Measurements from ENCODE around the gene ZNF428. TPM values are rescaled to one million over a fixed set of nuclear protein-coding genes. Genes with fewer than 3 reads are reported as not detected.
"Not testable (repeated sequence)": the region's sequence is repeated elsewhere in the genome, so short reads cannot be mapped to it uniquely, and the experiment has no call there.

The ZNF428 gene
- polyA plus RNA-seq, 2 donors, result 20.4 to 27.3 TPM

- Histone ChIP-seq H3K4me1 (ENCODE audit: control insufficient read depth in 2 of 2, insufficient read depth in 2 of 2, low read length in 1 of 2) (no peaks in the 10 kb centered on the region), H3K27ac (ENCODE audit: low read depth in 2 of 2, low read length in 1 of 2) (no peak overlapping the region), H3K27me3 (ENCODE audit: control insufficient read depth in 1 of 2, insufficient read depth in 2 of 2, low read length in 2 of 2) (no peaks in the 10 kb centered on the region), H3K9me3 (ENCODE audit: control insufficient read depth in 2 of 2, insufficient read depth in 1 of 2, low read depth in 1 of 2, low read length in 1 of 2) (no peaks in the 10 kb centered on the region), H3K36me3 (ENCODE audit: control insufficient read depth in 2 of 2, insufficient read depth in 2 of 2, low read length in 1 of 2) (peaks cover 3 to 24% of the 10 kb centered on the region in 2 donors), H3K4me3 (ENCODE audit: low read depth in 1 of 2, low read length in 2 of 2) (no peak overlapping the region)
- 80 to 84% methylated on average over 6 of the region's 6 CpGs for WGBS, 2 donors
Measured at GRCh38 chr19:43589678-43590077, 29.8 kb downstream of the ZNF428 start.

GRCh38 chr19:43589277-43589676 lies 30.2 kb downstream of the ZNF428 start:
- H3K4me1 ChIP-seq (ENCODE audit: control insufficient read depth in 2 of 2, insufficient read depth in 2 of 2, low read length in 1 of 2), result no peaks in the 10 kb centered on the region
- H3K9me3 ChIP-seq (ENCODE audit: control insufficient read depth in 2 of 2, insufficient read depth in 1 of 2, low read depth in 1 of 2, low read length in 1 of 2), result no peaks in the 10 kb centered on the region
- H3K27ac ChIP-seq (ENCODE audit: low read depth in 2 of 2, low read length in 1 of 2), result no peak overlapping the region
- H3K4me3 ChIP-seq (ENCODE audit: low read depth in 1 of 2, low read length in 2 of 2), result no peak overlapping the region
- peaks cover 3 to 24% of the 10 kb centered on the region in 2 donors for H3K36me3 ChIP-seq (ENCODE audit: control insufficient read depth in 2 of 2, insufficient read depth in 2 of 2, low read length in 1 of 2)
- H3K27me3 ChIP-seq (ENCODE audit: control insufficient read depth in 1 of 2, insufficient read depth in 2 of 2, low read length in 2 of 2), result no peaks in the 10 kb centered on the region
- 86 to 89% methylated on average over 5 of the region's 5 CpGs for WGBS, 2 donors

- not testable (repeated sequence) for H3K4me1 ChIP-seq (ENCODE audit: control insufficient read depth in 2 of 2, insufficient read depth in 2 of 2, low read length in 1 of 2); H3K36me3 ChIP-seq (ENCODE audit: control insufficient read depth in 2 of 2, insufficient read depth in 2 of 2, low read length in 1 of 2); H3K27ac ChIP-seq (ENCODE audit: low read depth in 2 of 2, low read length in 1 of 2); H3K27me3 ChIP-seq (ENCODE audit: control insufficient read depth in 1 of 2, insufficient read depth in 2 of 2, low read length in 2 of 2); H3K4me3 ChIP-seq (ENCODE audit: low read depth in 1 of 2, low read length in 2 of 2); H3K9me3 ChIP-seq (ENCODE audit: control insufficient read depth in 2 of 2, insufficient read depth in 1 of 2, low read depth in 1 of 2, low read length in 1 of 2)
- 92 to 96% methylated on average over 3 of the region's 3 CpGs for WGBS, 2 donors
Measured at GRCh38 chr19:43587029-43587428, 32.4 kb downstream of the ZNF428 start.

GRCh38 chr19:43586346-43586745 lies 33.1 kb downstream of the ZNF428 start:
- H3K4me3 ChIP-seq (ENCODE audit: low read depth in 1 of 2, low read length in 2 of 2), result no peak overlapping the region
- H3K27me3 ChIP-seq (ENCODE audit: control insufficient read depth in 1 of 2, insufficient read depth in 2 of 2, low read length in 2 of 2), result no peaks in the 10 kb centered on the region
- no peaks in the 10 kb centered on the region for H3K9me3 ChIP-seq (ENCODE audit: control insufficient read depth in 2 of 2, insufficient read depth in 1 of 2, low read depth in 1 of 2, low read length in 1 of 2)
- 77 to 91% methylated on average over 2 of the region's 2 CpGs for WGBS, 2 donors
- H3K27ac ChIP-seq (ENCODE audit: low read depth in 2 of 2, low read length in 1 of 2), result no peak overlapping the region
- peaks cover 0 to under 1% of the 10 kb centered on the region in 2 donors for H3K4me1 ChIP-seq (ENCODE audit: control insufficient read depth in 2 of 2, insufficient read depth in 2 of 2, low read length in 1 of 2)
- H3K36me3 ChIP-seq (ENCODE audit: control insufficient read depth in 2 of 2, insufficient read depth in 2 of 2, low read length in 1 of 2), result peaks cover 3 to 8% of the 10 kb centered on the region in 2 donors

GRCh38 chr19:43584484-43584883 lies 34.9 kb downstream of the ZNF428 start:
- no peaks in the 10 kb centered on the region for H3K9me3 ChIP-seq (ENCODE audit: control insufficient read depth in 2 of 2, insufficient read depth in 1 of 2, low read depth in 1 of 2, low read length in 1 of 2)
- peaks cover 2 to 3% of the 10 kb centered on the region in 2 donors for H3K36me3 ChIP-seq (ENCODE audit: control insufficient read depth in 2 of 2, insufficient read depth in 2 of 2, low read length in 1 of 2)
- no peak overlapping the region for H3K4me3 ChIP-seq (ENCODE audit: low read depth in 1 of 2, low read length in 2 of 2)
- no peak overlapping the region for H3K27ac ChIP-seq (ENCODE audit: low read depth in 2 of 2, low read length in 1 of 2)
- 75 to 98% methylated on average over 1 of the region's 1 CpG for WGBS, 2 donors
- H3K27me3 ChIP-seq (ENCODE audit: control insufficient read depth in 1 of 2, insufficient read depth in 2 of 2, low read length in 2 of 2), result no peaks in the 10 kb centered on the region
- peaks cover 0 to 5% of the 10 kb centered on the region in 2 donors for H3K4me1 ChIP-seq (ENCODE audit: control insufficient read depth in 2 of 2, insufficient read depth in 2 of 2, low read length in 1 of 2)

DNA sequence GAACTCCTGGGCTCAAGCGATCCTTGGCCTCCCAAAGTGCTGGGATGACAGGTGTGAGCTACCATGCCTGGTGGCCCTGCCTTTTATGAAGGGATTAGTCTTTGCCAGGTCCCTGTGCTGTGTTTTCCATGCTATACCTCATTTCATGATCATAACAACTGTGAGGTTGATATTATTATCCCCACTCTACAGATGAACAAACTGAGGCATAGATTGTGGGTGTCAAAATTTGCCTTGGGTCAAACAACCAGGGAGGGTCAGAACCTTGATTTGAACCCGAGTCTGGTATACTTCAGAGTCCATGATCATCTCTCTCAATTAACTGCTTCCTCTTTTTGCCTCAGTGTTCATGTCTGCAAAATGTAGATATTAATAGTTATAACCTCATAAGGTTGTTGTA lies 36.9 kb downstream of the ZNF428 start:
- peaks cover 2 to 3% of the 10 kb centered on the region in 2 donors for H3K36me3 ChIP-seq (ENCODE audit: control insufficient read depth in 2 of 2, insufficient read depth in 2 of 2, low read length in 1 of 2)
- H3K9me3 ChIP-seq (ENCODE audit: control insufficient read depth in 2 of 2, insufficient read depth in 1 of 2, low read depth in 1 of 2, low read length in 1 of 2), result no peaks in the 10 kb centered on the region
- no peaks in the 10 kb centered on the region for H3K27me3 ChIP-seq (ENCODE audit: control insufficient read depth in 1 of 2, insufficient read depth in 2 of 2, low read length in 2 of 2)
- 93 to 99% methylated on average over 2 of the region's 2 CpGs for WGBS, 2 donors
- H3K4me1 ChIP-seq (ENCODE audit: control insufficient read depth in 2 of 2, insufficient read depth in 2 of 2, low read length in 1 of 2), result peaks cover 0 to 5% of the 10 kb centered on the region in 2 donors
- H3K4me3 ChIP-seq (ENCODE audit: low read depth in 1 of 2, low read length in 2 of 2), result no peak overlapping the region
- no peak overlapping the region for H3K27ac ChIP-seq (ENCODE audit: low read depth in 2 of 2, low read length in 1 of 2)

GRCh38 chr19:43581467-43581866 lies 38.0 kb downstream of the ZNF428 start:
- H3K9me3 ChIP-seq (ENCODE audit: control insufficient read depth in 2 of 2, insufficient read depth in 1 of 2, low read depth in 1 of 2, low read length in 1 of 2), result no peaks in the 10 kb centered on the region
- H3K4me1 ChIP-seq (ENCODE audit: control insufficient read depth in 2 of 2, insufficient read depth in 2 of 2, low read length in 1 of 2), result peaks cover 2 to 6% of the 10 kb centered on the region in 2 donors
- H3K27me3 ChIP-seq (ENCODE audit: control insufficient read depth in 1 of 2, insufficient read depth in 2 of 2, low read length in 2 of 2), result no peaks in the 10 kb centered on the region
- peak overlapping the region in 1 of 2 donors; percentile 36 for H3K27ac ChIP-seq (ENCODE audit: low read depth in 2 of 2, low read length in 1 of 2)
- WGBS, 2 donors, result 64 to 72% methylated on average over 7 of the region's 7 CpGs
- H3K4me3 ChIP-seq (ENCODE audit: low read depth in 1 of 2, low read length in 2 of 2), result peak overlapping the region; percentile 28 to 52
- peaks cover 2 to 3% of the 10 kb centered on the region in 2 donors for H3K36me3 ChIP-seq (ENCODE audit: control insufficient read depth in 2 of 2, insufficient read depth in 2 of 2, low read length in 1 of 2)

DNA sequence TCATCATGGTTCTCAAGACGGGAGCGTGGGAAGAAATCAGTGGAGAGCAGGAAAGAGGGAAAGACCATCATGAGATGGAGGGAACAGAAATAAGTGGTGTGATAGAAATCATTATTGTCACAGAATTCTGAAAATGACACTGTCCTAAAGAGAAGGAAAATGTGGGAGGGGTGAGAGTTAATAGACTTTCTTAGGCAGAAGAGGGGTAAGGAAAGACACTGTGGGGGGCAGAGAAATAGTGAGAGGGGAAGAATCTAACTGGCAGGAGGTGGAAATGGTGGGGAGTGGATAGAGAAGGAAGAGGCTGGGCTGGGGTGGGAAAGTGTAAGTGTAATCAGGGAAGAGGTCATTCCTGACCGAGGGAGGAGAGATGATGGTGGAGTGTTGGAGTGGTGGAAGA lies 40.6 kb downstream of the ZNF428 start:
- Histone ChIP-seq H3K9me3 (ENCODE audit: control insufficient read depth in 2 of 2, insufficient read depth in 1 of 2, low read depth in 1 of 2, low read length in 1 of 2) (no peaks in the 10 kb centered on the region), H3K27ac (ENCODE audit: low read depth in 2 of 2, low read length in 1 of 2) (no peak overlapping the region), H3K27me3 (ENCODE audit: control insufficient read depth in 1 of 2, insufficient read depth in 2 of 2, low read length in 2 of 2) (no peaks in the 10 kb centered on the region), H3K4me3 (ENCODE audit: low read depth in 1 of 2, low read length in 2 of 2) (no peak overlapping the region), H3K36me3 (ENCODE audit: control insufficient read depth in 2 of 2, insufficient read depth in 2 of 2, low read length in 1 of 2) (no peaks in the 10 kb centered on the region), H3K4me1 (ENCODE audit: control insufficient read depth in 2 of 2, insufficient read depth in 2 of 2, low read length in 1 of 2) (peaks cover 5 to 18% of the 10 kb centered on the region in 2 donors)
- WGBS, 2 donors, result 86 to 90% methylated on average over 3 of the region's 3 CpGs

- peak overlapping the region; percentile 53 to 69 for H3K27ac ChIP-seq (ENCODE audit: low read depth in 2 of 2, low read length in 1 of 2)
- peaks cover 0 to 2% of the 10 kb centered on the region in 2 donors for H3K36me3 ChIP-seq (ENCODE audit: control insufficient read depth in 2 of 2, insufficient read depth in 2 of 2, low read length in 1 of 2)
- H3K27me3 ChIP-seq (ENCODE audit: control insufficient read depth in 1 of 2, insufficient read depth in 2 of 2, low read length in 2 of 2), result no peaks in the 10 kb centered on the region
- WGBS, 2 donors, result 59 to 62% methylated on average over 37 of the region's 37 CpGs
- H3K4me1 ChIP-seq (ENCODE audit: control insufficient read depth in 2 of 2, insufficient read depth in 2 of 2, low read length in 1 of 2), result peaks cover 5 to 17% of the 10 kb centered on the region in 2 donors
- H3K4me3 ChIP-seq (ENCODE audit: low read depth in 1 of 2, low read length in 2 of 2), result peak overlapping the region; percentile 30 to 68
- H3K9me3 ChIP-seq (ENCODE audit: control insufficient read depth in 2 of 2, insufficient read depth in 1 of 2, low read depth in 1 of 2, low read length in 1 of 2), result no peaks in the 10 kb centered on the region
Measured at GRCh38 chr19:43575955-43576878, 43.2 kb downstream of the ZNF428 start.

Measured in esophagus (tissue), 2 donors.